HEK293 (cell line): Measurements from ENCODE around the gene OR4D11.

ENCODE experiments used
- GFI1B ChIP-seq: fragments of 450-650 bp; formaldehyde crosslinking; IDR thresholded peaks from 2 replicates; pipeline ENCODE4 v1.5.1; 2016; ENCODE audit warnings: missing biosample characterization, missing genetic modification characterization
- GLI4 ChIP-seq: fragments of 450-650 bp; formaldehyde crosslinking; IDR thresholded peaks from 2 replicates; pipeline ENCODE4 v1.5.1; 2016; ENCODE audit warnings: missing biosample characterization, missing genetic modification characterization
- HOXA7 ChIP-seq: sonication (generic); formaldehyde crosslinking; IDR thresholded peaks from 2 replicates; pipeline ENCODE4 v1.8.1; 2022; ENCODE audit warnings: missing genetic modification reagents, borderline replicate concordance
- KLF9 ChIP-seq: fragments of 450-650 bp; formaldehyde crosslinking; IDR thresholded peaks from 2 replicates; pipeline ENCODE4 v1.5.1; 2016; ENCODE audit warnings: missing biosample characterization, missing genetic modification characterization, low read depth
- SP7 ChIP-seq: fragments of 450-650 bp; formaldehyde crosslinking; IDR thresholded peaks from 2 replicates; pipeline ENCODE4 v1.5.1; 2016; ENCODE audit warnings: missing biosample characterization, missing genetic modification characterization
- ZBTB1 ChIP-seq: fragments of 450-650 bp; formaldehyde crosslinking; IDR thresholded peaks from 2 replicates; pipeline ENCODE4 v1.5.1; 2016; ENCODE audit warnings: missing biosample characterization, missing genetic modification characterization
- ZBTB7A ChIP-seq: fragments of 450-650 bp; formaldehyde crosslinking; IDR thresholded peaks from 2 replicates; pipeline ENCODE4 v1.5.1; 2016; ENCODE audit warnings: low read depth, missing biosample characterization, missing genetic modification characterization
- ZNF2 ChIP-seq: fragments of 450-650 bp; formaldehyde crosslinking; IDR thresholded peaks from 2 replicates; pipeline ENCODE4 v1.5.1; 2016; ENCODE audit warnings: missing biosample characterization, missing genetic modification characterization
- ZNF239 ChIP-seq: fragments of 450-650 bp; formaldehyde crosslinking; IDR thresholded peaks from 2 replicates; pipeline ENCODE4 v1.5.1; 2016; ENCODE audit warnings: missing biosample characterization, missing genetic modification characterization
- ZNF274 ChIP-seq, 2 experiments: fragments of 200-500 bp in 1 of 2; fragments of 450-650 bp in 1 of 2; sonication (Bioruptor generic) in 1 of 2; formaldehyde crosslinking in 1 of 2; IDR thresholded peaks; 2 replicates each; pipeline versions ENCODE4 v1.5.1 to v1.6.1; 2014 to 2016; ENCODE audit warnings: borderline replicate concordance in 1 of 2, inconsistent platforms in 1 of 2, low read length in 1 of 2, missing biosample characterization in 1 of 2, missing genetic modification characterization in 1 of 2
- ZNF366 ChIP-seq: fragments of 450-650 bp; formaldehyde crosslinking; conservative IDR thresholded peaks from 2 replicates; pipeline ENCODE4 v1.5.1; 2016; ENCODE audit warnings: missing biosample characterization, missing genetic modification characterization
- ZNF514 ChIP-seq: fragments of 450-650 bp; formaldehyde crosslinking; IDR thresholded peaks from 2 replicates; pipeline ENCODE4 v1.5.1; 2016; ENCODE audit warnings: missing biosample characterization, missing genetic modification characterization
- ZNF521 ChIP-seq: fragments of 450-650 bp; formaldehyde crosslinking; IDR thresholded peaks from 2 replicates; pipeline ENCODE4 v1.5.1; 2017; ENCODE audit warnings: missing biosample characterization, mild to moderate bottlenecking, missing genetic modification characterization
- ZNF555 ChIP-seq: fragments of 450-650 bp; formaldehyde crosslinking; conservative IDR thresholded peaks from 2 replicates; pipeline ENCODE4 v1.5.1; 2017; ENCODE audit warnings: missing biosample characterization, mild to moderate bottlenecking, missing genetic modification characterization, inconsistent platforms
- ZNF585B ChIP-seq: fragments of 450-650 bp; formaldehyde crosslinking; IDR thresholded peaks from 2 replicates; pipeline ENCODE4 v1.5.1; 2016; ENCODE audit warnings: missing biosample characterization, missing genetic modification characterization
- ZNF596 ChIP-seq: fragments of 450-650 bp; IDR thresholded peaks from 2 replicates; pipeline ENCODE4 v1.5.0; 2018; ENCODE audit warnings: missing biosample characterization, mild to moderate bottlenecking, missing genetic modification characterization, moderate library complexity
- ZNF624 ChIP-seq: fragments of 450-650 bp; formaldehyde crosslinking; IDR thresholded peaks from 2 replicates; pipeline ENCODE4 v1.5.1; 2017; ENCODE audit warnings: missing biosample characterization, missing genetic modification characterization
- ZNF660 ChIP-seq: fragments of 450-650 bp; IDR thresholded peaks from 2 replicates; pipeline ENCODE4 v1.5.1; 2018; ENCODE audit warnings: missing biosample characterization, mild to moderate bottlenecking, missing genetic modification characterization
- ZNF664 ChIP-seq: fragments of 450-650 bp; formaldehyde crosslinking; IDR thresholded peaks from 2 replicates; pipeline ENCODE4 v1.5.1; 2016; ENCODE audit warnings: missing biosample characterization, missing genetic modification characterization
- ZNF701 ChIP-seq: fragments of 450-650 bp; formaldehyde crosslinking; IDR thresholded peaks from 2 replicates; pipeline ENCODE4 v1.5.1; 2016; ENCODE audit warnings: missing biosample characterization, missing genetic modification characterization
- ZNF747 ChIP-seq: fragments of 450-650 bp; formaldehyde crosslinking; IDR thresholded peaks from 2 replicates; pipeline ENCODE4 v1.5.1; 2016; ENCODE audit warnings: missing biosample characterization, missing genetic modification characterization
- ZSCAN16 ChIP-seq: fragments of 450-650 bp; formaldehyde crosslinking; IDR thresholded peaks from 2 replicates; pipeline ENCODE4 v1.5.1; 2016; ENCODE audit warnings: missing biosample characterization, missing genetic modification characterization
- TF ChIP-seq, protein P1 (sequence below): fragments of 450-650 bp; formaldehyde crosslinking; IDR thresholded peaks from 2 replicates; pipeline ENCODE4 v1.5.1; 2016; ENCODE audit warnings: missing biosample characterization, missing genetic modification characterization, borderline replicate concordance
- TF ChIP-seq, protein P2 (sequence below): fragments of 450-650 bp; formaldehyde crosslinking; IDR thresholded peaks from 2 replicates; pipeline ENCODE4 v1.5.0; 2017; ENCODE audit warnings: missing biosample characterization, missing genetic modification characterization, borderline replicate concordance
- TF ChIP-seq, protein P3 (sequence below): fragments of 450-650 bp; formaldehyde crosslinking; IDR thresholded peaks from 2 replicates; pipeline ENCODE4 v1.5.1; 2017; ENCODE audit warnings: missing biosample characterization, missing genetic modification characterization
- TF ChIP-seq, protein P4 (sequence below): fragments of 450-650 bp; formaldehyde crosslinking; IDR thresholded peaks from 2 replicates; pipeline ENCODE4 v1.5.1; 2016; ENCODE audit warnings: missing biosample characterization, missing genetic modification characterization, borderline replicate concordance

OR4D11 gene

DNA sequence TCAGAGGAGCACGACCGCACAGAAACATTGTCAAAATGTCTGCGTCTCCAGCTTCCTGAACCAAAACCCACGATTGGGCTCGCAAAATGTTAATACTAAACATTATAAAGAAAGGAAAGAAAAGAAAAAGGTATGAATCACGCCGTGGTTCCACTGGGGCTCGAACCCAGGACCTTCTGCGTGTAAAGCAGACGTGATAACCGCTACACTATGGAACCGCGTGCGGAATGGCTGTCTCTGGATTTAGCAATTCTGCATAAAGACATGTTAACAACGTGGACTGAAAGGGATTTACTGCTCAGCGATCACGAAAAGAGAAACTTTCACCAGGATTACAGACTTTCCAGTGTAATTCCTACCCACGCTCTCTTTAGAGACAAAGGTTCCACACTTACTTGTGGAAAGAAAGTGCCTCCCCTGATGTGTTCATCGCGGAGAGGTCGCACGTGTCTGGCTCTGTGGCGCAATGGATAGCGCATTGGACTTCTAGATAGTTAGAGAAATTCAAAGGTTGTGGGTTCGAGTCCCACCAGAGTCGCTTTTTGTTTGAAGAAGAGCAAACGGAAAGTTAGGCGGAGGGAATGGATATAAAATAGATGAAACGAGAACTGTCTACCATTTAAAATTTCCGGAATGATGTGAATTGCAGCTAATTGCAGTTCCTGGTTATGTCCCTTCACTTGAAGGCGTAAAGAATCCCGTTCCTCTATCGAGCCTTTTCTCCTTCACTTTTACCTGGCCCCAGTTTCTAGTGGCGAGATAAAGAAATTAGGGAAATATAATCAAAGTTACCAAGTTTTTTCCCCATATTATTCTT is 47.7 kb downstream of the OR4D11 start (continued):
- TF ChIP-seq, protein P1, sequence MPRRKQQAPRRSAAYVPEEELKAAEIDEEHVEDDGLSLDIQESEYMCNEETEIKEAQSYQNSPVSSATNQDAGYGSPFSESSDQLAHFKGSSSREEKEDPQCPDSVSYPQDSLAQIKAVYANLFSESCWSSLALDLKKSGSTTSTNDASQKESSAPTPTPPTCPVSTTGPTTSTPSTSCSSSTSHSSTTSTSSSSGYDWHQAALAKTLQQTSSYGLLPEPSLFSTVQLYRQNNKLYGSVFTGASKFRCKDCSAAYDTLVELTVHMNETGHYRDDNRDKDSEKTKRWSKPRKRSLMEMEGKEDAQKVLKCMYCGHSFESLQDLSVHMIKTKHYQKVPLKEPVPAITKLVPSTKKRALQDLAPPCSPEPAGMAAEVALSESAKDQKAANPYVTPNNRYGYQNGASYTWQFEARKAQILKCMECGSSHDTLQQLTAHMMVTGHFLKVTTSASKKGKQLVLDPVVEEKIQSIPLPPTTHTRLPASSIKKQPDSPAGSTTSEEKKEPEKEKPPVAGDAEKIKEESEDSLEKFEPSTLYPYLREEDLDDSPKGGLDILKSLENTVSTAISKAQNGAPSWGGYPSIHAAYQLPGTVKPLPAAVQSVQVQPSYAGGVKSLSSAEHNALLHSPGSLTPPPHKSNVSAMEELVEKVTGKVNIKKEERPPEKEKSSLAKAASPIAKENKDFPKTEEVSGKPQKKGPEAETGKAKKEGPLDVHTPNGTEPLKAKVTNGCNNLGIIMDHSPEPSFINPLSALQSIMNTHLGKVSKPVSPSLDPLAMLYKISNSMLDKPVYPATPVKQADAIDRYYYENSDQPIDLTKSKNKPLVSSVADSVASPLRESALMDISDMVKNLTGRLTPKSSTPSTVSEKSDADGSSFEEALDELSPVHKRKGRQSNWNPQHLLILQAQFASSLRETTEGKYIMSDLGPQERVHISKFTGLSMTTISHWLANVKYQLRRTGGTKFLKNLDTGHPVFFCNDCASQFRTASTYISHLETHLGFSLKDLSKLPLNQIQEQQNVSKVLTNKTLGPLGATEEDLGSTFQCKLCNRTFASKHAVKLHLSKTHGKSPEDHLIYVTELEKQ = no peak
- no peak for TF ChIP-seq ZNF701 (tag by site-specific recombination)
- TF ChIP-seq ZNF274 (IDR thresholded peaks at IDR 0.05; ENCODE audit: low read length) = no peak
- no peak for TF ChIP-seq ZNF274 (tag by site-specific recombination; IDR thresholded peaks at IDR 0.05; ENCODE audit: borderline replicate concordance)
- peak; percentile 32; the same call in 1 of the 2 replicates for TF ChIP-seq SP7 (tag by site-specific recombination)
- TF ChIP-seq, protein P2, sequence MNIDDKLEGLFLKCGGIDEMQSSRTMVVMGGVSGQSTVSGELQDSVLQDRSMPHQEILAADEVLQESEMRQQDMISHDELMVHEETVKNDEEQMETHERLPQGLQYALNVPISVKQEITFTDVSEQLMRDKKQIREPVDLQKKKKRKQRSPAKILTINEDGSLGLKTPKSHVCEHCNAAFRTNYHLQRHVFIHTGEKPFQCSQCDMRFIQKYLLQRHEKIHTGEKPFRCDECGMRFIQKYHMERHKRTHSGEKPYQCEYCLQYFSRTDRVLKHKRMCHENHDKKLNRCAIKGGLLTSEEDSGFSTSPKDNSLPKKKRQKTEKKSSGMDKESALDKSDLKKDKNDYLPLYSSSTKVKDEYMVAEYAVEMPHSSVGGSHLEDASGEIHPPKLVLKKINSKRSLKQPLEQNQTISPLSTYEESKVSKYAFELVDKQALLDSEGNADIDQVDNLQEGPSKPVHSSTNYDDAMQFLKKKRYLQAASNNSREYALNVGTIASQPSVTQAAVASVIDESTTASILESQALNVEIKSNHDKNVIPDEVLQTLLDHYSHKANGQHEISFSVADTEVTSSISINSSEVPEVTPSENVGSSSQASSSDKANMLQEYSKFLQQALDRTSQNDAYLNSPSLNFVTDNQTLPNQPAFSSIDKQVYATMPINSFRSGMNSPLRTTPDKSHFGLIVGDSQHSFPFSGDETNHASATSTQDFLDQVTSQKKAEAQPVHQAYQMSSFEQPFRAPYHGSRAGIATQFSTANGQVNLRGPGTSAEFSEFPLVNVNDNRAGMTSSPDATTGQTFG (tag by site-specific recombination) = no peak
- TF ChIP-seq ZNF585B = no peak
- TF ChIP-seq GLI4 (tag by site-specific recombination) = no peak
- TF ChIP-seq, protein P3, sequence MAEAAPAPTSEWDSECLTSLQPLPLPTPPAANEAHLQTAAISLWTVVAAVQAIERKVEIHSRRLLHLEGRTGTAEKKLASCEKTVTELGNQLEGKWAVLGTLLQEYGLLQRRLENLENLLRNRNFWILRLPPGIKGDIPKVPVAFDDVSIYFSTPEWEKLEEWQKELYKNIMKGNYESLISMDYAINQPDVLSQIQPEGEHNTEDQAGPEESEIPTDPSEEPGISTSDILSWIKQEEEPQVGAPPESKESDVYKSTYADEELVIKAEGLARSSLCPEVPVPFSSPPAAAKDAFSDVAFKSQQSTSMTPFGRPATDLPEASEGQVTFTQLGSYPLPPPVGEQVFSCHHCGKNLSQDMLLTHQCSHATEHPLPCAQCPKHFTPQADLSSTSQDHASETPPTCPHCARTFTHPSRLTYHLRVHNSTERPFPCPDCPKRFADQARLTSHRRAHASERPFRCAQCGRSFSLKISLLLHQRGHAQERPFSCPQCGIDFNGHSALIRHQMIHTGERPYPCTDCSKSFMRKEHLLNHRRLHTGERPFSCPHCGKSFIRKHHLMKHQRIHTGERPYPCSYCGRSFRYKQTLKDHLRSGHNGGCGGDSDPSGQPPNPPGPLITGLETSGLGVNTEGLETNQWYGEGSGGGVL (tag by site-specific recombination) = no peak
- TF ChIP-seq ZNF596 (tag by site-specific recombination) = no peak
- no peak for TF ChIP-seq ZNF555 (tag by site-specific recombination)
- no peak for TF ChIP-seq KLF9 (tag by site-specific recombination)
- no peak for TF ChIP-seq ZNF514 (tag by site-specific recombination)
- TF ChIP-seq, protein P4, sequence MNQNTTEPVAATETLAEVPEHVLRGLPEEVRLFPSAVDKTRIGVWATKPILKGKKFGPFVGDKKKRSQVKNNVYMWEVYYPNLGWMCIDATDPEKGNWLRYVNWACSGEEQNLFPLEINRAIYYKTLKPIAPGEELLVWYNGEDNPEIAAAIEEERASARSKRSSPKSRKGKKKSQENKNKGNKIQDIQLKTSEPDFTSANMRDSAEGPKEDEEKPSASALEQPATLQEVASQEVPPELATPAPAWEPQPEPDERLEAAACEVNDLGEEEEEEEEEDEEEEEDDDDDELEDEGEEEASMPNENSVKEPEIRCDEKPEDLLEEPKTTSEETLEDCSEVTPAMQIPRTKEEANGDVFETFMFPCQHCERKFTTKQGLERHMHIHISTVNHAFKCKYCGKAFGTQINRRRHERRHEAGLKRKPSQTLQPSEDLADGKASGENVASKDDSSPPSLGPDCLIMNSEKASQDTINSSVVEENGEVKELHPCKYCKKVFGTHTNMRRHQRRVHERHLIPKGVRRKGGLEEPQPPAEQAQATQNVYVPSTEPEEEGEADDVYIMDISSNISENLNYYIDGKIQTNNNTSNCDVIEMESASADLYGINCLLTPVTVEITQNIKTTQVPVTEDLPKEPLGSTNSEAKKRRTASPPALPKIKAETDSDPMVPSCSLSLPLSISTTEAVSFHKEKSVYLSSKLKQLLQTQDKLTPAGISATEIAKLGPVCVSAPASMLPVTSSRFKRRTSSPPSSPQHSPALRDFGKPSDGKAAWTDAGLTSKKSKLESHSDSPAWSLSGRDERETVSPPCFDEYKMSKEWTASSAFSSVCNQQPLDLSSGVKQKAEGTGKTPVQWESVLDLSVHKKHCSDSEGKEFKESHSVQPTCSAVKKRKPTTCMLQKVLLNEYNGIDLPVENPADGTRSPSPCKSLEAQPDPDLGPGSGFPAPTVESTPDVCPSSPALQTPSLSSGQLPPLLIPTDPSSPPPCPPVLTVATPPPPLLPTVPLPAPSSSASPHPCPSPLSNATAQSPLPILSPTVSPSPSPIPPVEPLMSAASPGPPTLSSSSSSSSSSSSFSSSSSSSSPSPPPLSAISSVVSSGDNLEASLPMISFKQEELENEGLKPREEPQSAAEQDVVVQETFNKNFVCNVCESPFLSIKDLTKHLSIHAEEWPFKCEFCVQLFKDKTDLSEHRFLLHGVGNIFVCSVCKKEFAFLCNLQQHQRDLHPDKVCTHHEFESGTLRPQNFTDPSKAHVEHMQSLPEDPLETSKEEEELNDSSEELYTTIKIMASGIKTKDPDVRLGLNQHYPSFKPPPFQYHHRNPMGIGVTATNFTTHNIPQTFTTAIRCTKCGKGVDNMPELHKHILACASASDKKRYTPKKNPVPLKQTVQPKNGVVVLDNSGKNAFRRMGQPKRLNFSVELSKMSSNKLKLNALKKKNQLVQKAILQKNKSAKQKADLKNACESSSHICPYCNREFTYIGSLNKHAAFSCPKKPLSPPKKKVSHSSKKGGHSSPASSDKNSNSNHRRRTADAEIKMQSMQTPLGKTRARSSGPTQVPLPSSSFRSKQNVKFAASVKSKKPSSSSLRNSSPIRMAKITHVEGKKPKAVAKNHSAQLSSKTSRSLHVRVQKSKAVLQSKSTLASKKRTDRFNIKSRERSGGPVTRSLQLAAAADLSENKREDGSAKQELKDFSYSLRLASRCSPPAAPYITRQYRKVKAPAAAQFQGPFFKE (tag by site-specific recombination) = no peak
- TF ChIP-seq ZBTB7A (tag by site-specific recombination) = no peak
- TF ChIP-seq ZNF239 = no peak
- peak; percentile 25; the same call in 1 of the 2 replicates for TF ChIP-seq ZNF2 (tag by site-specific recombination)
- TF ChIP-seq ZNF660 = no peak
- no peak for TF ChIP-seq ZBTB1
- TF ChIP-seq ZNF521 (tag by site-specific recombination) = no peak
- TF ChIP-seq ZNF366 (tag by site-specific recombination) = peak; percentile 83
- TF ChIP-seq ZNF664 (tag by site-specific recombination) = 0 out of 2 replicates have a peak, but pooled peaks have one; percentile 35
- TF ChIP-seq ZNF624 (tag by site-specific recombination) = no peak
- TF ChIP-seq HOXA7 (CRISPR knock-in tag) = no peak
- no peak for TF ChIP-seq ZNF747 (tag by site-specific recombination)
- TF ChIP-seq GFI1B (tag by site-specific recombination) = no peak
- TF ChIP-seq ZSCAN16 = no peak
